Testis (tissue), 3 donors: ENCODE measurements around the gene ENAM. TPM values are rescaled to one million over a fixed set of nuclear protein-coding genes. Genes with fewer than 3 reads are reported as not detected.

ENCODE experiments used
- DNase-seq: peaks from one replicate; pipeline ENCODE4 v3.0.0-alpha.2; 2019
- H3K27ac ChIP-seq, 2 donors: fragments of 200-600 bp; sonication (generic); one replicate each; pipeline ENCODE4 v1.5.1; 2019
- H3K27me3 ChIP-seq: fragments of 200-600 bp; sonication (generic); one replicate; pipeline ENCODE4 v1.5.1; 2019
- H3K36me3 ChIP-seq: fragments of 200-600 bp; sonication (generic); one replicate; pipeline ENCODE4 v1.5.1; 2017; ENCODE audit warnings: low read depth; ENCODE audit errors: missing control alignments
- H3K4me1 ChIP-seq: fragments of 200-600 bp; sonication (generic); one replicate; pipeline ENCODE4 v1.5.1; 2019
- H3K4me3 ChIP-seq, 2 donors: fragments of 200-600 bp; sonication (generic); one replicate each; pipeline ENCODE4 v1.5.1; 2017 to 2019
- H3K9me3 ChIP-seq: fragments of 200-600 bp; sonication (generic); one replicate; pipeline ENCODE4 v1.5.1; 2017
- POLR2A ChIP-seq: fragments of 450-650 bp; IDR thresholded peaks from one replicate; pipeline ENCODE4 v1.6.1; 2017; ENCODE audit warnings: antibody characterized with exemption, mild to moderate bottlenecking, moderate library complexity
- WGBS, 2 donors: methylation state at CpG; one replicate each; pipeline ENCODE4 v1.1.5; 2018; 5-methylcytosine and 5-hydroxymethylcytosine counted together
- intact Hi-C: fragments of 100-400 bp; cut with DNase I; formaldehyde crosslinking; loops from one replicate; pipeline ENCODE4 v1.15.1; 2023; ENCODE audit warnings: low total_unique reads
- polyA plus RNA-seq: library from polyadenylated mRNA; stranded (reverse); fragments of 350-450 nt; fragmentation: Illumina TruSeq; extraction: RNeasy Lipid Tissue Mini Kit (QIAGEN cat#74804); gene quantifications from one replicate; pipeline ENCODE4 v1.2.3, GENCODE V29; 2014; ENCODE audit warnings: low read depth, low replicate concordance; ENCODE audit not compliant: insufficient read depth
- total RNA-seq, 2 donors: library from RNA; depleted of rRNA; stranded (reverse); fragments of >200 nt; gene quantifications; one replicate each; pipeline ENCODE4 v1.2.3, GENCODE V29; 2016
- TF ChIP-seq, protein P1 (sequence below), 3 experiments: fragments of 450-650 bp in 2 of 3; fragments of 200-600 bp in 1 of 3; sonication (generic) in 1 of 3; IDR thresholded peaks; one replicate each; pipeline ENCODE4 v1.5.1; 2016 to 2019; ENCODE audit warnings: antibody characterized with exemption in 3 of 3, mild to moderate bottlenecking in 2 of 3, moderate library complexity in 1 of 3

ENAM gene
- total and polyA plus RNA-seq, 3 donors from 2014 or later, result 0.16 to 2.4 (median 0.38) TPM

DNA sequence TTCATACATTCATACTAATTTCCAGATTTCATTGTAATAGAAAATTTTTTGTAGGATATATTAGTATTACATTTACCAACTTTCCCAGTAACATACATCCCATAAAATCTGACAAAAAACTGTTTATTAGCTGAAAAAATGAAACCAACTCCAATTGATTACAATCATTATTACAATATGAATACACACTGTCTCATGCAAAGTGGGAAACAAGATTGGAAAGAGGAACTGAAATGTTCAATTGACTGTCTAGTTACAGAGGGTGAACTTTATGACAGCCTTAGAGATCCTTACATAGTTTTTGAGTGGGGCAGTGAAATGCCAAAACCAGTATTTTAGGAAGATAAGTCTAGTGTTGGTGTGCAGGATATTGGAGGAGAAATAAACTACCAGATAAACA, 38.8 kb upstream of the ENAM start:
- Histone ChIP-seq H3K27ac (no peak overlapping the region), H3K4me1 (no peaks in the 10 kb centered on the region), H3K9me3 (no peaks in the 10 kb centered on the region), H3K4me3 (no peak overlapping the region), H3K36me3 (no peaks in the 10 kb centered on the region), H3K27me3 (no peaks in the 10 kb centered on the region)
- no peak for DNase-seq
- intact Hi-C loops, result no loop called here
- no peak for TF ChIP-seq POLR2A
- TF ChIP-seq, protein P1, sequence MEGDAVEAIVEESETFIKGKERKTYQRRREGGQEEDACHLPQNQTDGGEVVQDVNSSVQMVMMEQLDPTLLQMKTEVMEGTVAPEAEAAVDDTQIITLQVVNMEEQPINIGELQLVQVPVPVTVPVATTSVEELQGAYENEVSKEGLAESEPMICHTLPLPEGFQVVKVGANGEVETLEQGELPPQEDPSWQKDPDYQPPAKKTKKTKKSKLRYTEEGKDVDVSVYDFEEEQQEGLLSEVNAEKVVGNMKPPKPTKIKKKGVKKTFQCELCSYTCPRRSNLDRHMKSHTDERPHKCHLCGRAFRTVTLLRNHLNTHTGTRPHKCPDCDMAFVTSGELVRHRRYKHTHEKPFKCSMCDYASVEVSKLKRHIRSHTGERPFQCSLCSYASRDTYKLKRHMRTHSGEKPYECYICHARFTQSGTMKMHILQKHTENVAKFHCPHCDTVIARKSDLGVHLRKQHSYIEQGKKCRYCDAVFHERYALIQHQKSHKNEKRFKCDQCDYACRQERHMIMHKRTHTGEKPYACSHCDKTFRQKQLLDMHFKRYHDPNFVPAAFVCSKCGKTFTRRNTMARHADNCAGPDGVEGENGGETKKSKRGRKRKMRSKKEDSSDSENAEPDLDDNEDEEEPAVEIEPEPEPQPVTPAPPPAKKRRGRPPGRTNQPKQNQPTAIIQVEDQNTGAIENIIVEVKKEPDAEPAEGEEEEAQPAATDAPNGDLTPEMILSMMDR (IDR thresholded peaks at IDR 0.05), result no peak

DNA sequence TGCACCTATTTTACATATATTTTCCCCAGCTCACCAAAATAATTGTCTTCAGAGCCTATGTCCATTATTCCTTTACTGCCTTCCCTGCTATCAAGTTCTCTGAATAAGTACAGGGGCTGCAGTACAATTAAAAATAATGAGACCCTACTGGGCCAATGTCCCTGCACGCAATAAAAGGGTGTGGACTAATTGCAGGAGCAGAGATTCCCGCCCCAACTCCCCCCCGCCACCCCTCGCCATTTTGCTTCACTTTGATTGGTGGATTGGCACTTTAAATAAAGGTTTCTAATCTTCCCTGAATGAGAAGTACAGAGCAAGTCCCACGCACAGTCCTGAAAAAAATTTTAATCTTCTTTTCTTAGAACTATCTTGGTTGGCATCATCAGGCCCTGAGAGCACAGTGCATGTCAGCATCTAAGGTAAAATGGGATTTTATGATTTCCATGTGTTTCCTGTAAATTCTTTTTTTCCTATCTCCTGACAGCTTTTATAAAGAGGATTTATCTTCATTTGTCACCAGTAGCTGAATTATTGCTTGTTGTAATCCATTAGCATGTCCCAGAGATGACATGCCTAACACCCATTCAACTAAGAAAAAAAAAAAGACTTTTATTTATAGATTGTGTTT, 36.5 kb upstream of the ENAM start, which contains the start of gene AMBN:
AMBN (plus strand) TSS at position 302 of the 628 bp plus-strand sequence; CDS start at position 405, 103 bp downstream.
- Histone ChIP-seq H3K27ac (no peak within 1 kb of the TSS), H3K4me3 (no peak within 1 kb of the TSS), H3K9me3 (no peaks in the 10 kb centered on the region), H3K4me1 (no peaks in the 10 kb centered on the region), H3K27me3 (no peaks in the 10 kb centered on the region), H3K36me3 (no peaks in the 10 kb centered on the region)
- WGBS, 2 donors, result 41 to 56% methylated on average over 5 of the region's 5 CpGs
- intact Hi-C loops, result no loop called here
- TF ChIP-seq, protein P1 (IDR thresholded peaks at IDR 0.05), result no peak
- no peak for TF ChIP-seq POLR2A
- DNase-seq, result no peak

DNA sequence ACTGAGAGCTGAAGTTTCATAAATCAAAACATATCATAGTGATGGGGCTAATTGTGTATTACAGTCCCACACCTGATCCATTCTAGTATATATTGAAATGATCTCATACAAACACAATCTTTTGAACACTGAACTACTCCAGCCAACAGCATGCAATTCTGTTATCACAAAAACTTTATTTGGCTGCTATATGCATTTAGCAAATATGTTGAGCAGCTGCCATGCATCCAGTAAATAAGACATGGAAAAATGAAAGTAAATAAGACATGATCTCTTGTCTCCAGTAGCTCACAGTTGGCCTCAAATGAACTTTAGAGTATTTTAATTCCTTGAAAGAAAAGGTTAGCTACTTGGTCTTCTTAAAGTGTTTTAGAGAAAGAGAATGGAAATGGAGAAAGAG, 34.3 kb upstream of the ENAM start:
- H3K4me3 ChIP-seq, result no peak overlapping the region
- H3K9me3 ChIP-seq, result no peaks in the 10 kb centered on the region
- H3K27me3 ChIP-seq, result no peaks in the 10 kb centered on the region
- H3K27ac ChIP-seq, result no peak overlapping the region
- no peaks in the 10 kb centered on the region for H3K36me3 ChIP-seq
- DNase-seq, result no peak
- intact Hi-C loops, result no loop called here
- H3K4me1 ChIP-seq, result no peaks in the 10 kb centered on the region
- TF ChIP-seq, protein P1 (IDR thresholded peaks at IDR 0.05), result no peak
- no peak for TF ChIP-seq POLR2A

DNA sequence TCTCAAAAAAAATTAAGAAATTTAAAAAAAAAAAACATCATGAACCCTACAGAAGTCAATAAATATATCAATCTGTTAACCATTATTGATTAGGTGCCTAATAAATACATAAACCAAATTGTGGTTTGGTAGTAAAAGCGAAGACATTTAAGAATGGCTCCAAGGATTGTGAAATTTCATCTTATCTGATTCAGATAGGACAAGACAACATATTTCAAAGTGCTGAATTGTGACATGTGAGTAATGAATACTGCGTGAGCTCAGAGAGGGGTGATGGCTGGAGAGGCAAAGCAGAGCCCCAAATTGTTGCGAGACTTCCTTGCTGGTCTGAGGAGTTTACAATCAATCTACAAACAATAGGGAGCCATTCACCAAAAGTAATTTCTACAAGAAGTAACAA, 28.2 kb upstream of the ENAM start:
- DNase-seq, result no peak
- Histone ChIP-seq H3K4me3 (no peak overlapping the region), H3K36me3 (no peaks in the 10 kb centered on the region), H3K27me3 (no peaks in the 10 kb centered on the region), H3K27ac (no peak overlapping the region), H3K9me3 (no peaks in the 10 kb centered on the region), H3K4me1 (no peaks in the 10 kb centered on the region)
- 83 to 87% methylated on average over 3 of the region's 3 CpGs for WGBS, 2 donors
- intact Hi-C loops, result no loop called here
- TF ChIP-seq, protein P1 (IDR thresholded peaks at IDR 0.05), result no peak
- TF ChIP-seq POLR2A, result no peak

DNA sequence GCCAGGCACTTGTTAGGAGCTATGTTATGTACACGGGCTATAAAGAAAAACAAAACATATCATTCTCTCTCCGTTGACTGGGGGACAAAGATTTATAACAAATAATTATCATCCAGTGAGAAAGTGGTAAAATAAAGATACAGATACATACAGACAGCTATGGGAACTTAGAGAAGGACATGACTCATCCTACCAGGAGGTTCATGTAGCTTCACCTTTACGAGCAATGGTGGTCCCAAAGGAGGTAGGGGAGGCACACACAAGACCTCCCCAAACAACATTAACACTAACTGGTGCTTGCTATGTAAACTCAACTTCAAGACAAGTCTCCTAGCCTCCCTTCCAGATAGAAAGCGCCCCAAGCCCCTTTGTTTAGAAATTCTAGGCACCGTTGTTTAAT, 27.6 kb upstream of the ENAM start:
- H3K4me1 ChIP-seq, result no peaks in the 10 kb centered on the region
- H3K9me3 ChIP-seq, result no peaks in the 10 kb centered on the region
- DNase-seq, result no peak
- 63 to 71% methylated on average over 5 of the region's 5 CpGs for WGBS, 2 donors
- H3K4me3 ChIP-seq, result no peak overlapping the region
- intact Hi-C loops, result no loop called here
- no peak overlapping the region for H3K27ac ChIP-seq
- no peaks in the 10 kb centered on the region for H3K27me3 ChIP-seq
- TF ChIP-seq, protein P1 (IDR thresholded peaks at IDR 0.05), result no peak
- TF ChIP-seq POLR2A, result no peak
- H3K36me3 ChIP-seq, result no peaks in the 10 kb centered on the region
